OCI-LY1 (cell line): ENCODE measurements around the gene ARL15.

ENCODE experiments used
- H2AFZ ChIP-seq: fragments of 200-600 bp; sonication (generic), shearing (Covaris generic); 2 replicates; pipeline ENCODE4 v1.6.0; 2014; ENCODE audit warnings: antibody characterized with exemption, mild to moderate bottlenecking, low read length
- H3F3A ChIP-seq: fragments of 200-600 bp; sonication (generic), shearing (Covaris generic); 2 replicates; pipeline ENCODE4 v1.6.0; 2014; ENCODE audit warnings: mild to moderate bottlenecking, antibody characterized with exemption, low read length, moderate library complexity; ENCODE audit not compliant: insufficient read depth
- H3K27ac ChIP-seq: fragments of 200-600 bp; sonication (generic); 2 replicates; pipeline ENCODE4 v1.5.1; 2014; ENCODE audit warnings: low read length, mixed run types, mild to moderate bottlenecking, low read depth; ENCODE audit not compliant: poor library complexity, severe bottlenecking
- H3K27me3 ChIP-seq: fragments of 200-600 bp; sonication (generic); 2 replicates; pipeline ENCODE4 v1.6.0; 2014; ENCODE audit warnings: antibody characterized with exemption, mild to moderate bottlenecking, low read length, moderate library complexity; ENCODE audit not compliant: insufficient read depth
- H3K36me3 ChIP-seq: fragments of 200-600 bp; sonication (generic); 2 replicates; pipeline ENCODE4 v1.6.1; 2014; ENCODE audit warnings: mild to moderate bottlenecking, antibody characterized with exemption, low read length, moderate library complexity, mixed read lengths; ENCODE audit not compliant: insufficient read depth
- H3K4me1 ChIP-seq: fragments of 200-600 bp; sonication (generic); 2 replicates; pipeline ENCODE4 v1.5.1; 2014; ENCODE audit warnings: mild to moderate bottlenecking, low read length, moderate library complexity; ENCODE audit not compliant: insufficient read depth, severe bottlenecking
- H3K4me2 ChIP-seq: fragments of 200-600 bp; sonication (generic), shearing (Covaris generic); 2 replicates; pipeline ENCODE4 v1.6.1; 2014; ENCODE audit warnings: low read length
- H3K4me3 ChIP-seq: fragments of 200-600 bp; sonication (generic); 2 replicates; pipeline ENCODE4 v1.5.1; 2014; ENCODE audit warnings: low read length, low read depth, mild to moderate bottlenecking, mixed read lengths; ENCODE audit not compliant: poor library complexity, severe bottlenecking
- H3K79me2 ChIP-seq: fragments of 200-600 bp; shearing (Covaris generic); 2 replicates; pipeline ENCODE4 v1.6.1; 2016; ENCODE audit warnings: mixed run types, low read length, mixed read lengths; ENCODE audit not compliant: insufficient read depth
- H3K9ac ChIP-seq: fragments of 200-600 bp; sonication (generic), shearing (Covaris generic); 2 replicates; pipeline ENCODE4 v1.6.1; 2014; ENCODE audit warnings: mild to moderate bottlenecking, low read length, mixed read lengths
- H3K9me2 ChIP-seq: fragments of 200-600 bp; sonication (generic), shearing (Covaris generic); 2 replicates; pipeline ENCODE4 v1.6.1; 2014; ENCODE audit warnings: low read depth, mild to moderate bottlenecking, low read length, mixed read lengths
- H3K9me3 ChIP-seq: fragments of 200-600 bp; shearing (Covaris generic); 2 replicates; pipeline ENCODE4 v1.6.1; 2014; ENCODE audit warnings: low read length, mixed read lengths
- H4K20me1 ChIP-seq: fragments of 200-600 bp; sonication (generic), shearing (Covaris generic); 2 replicates; pipeline ENCODE4 v1.6.0; 2016; ENCODE audit warnings: mild to moderate bottlenecking, low read length; ENCODE audit not compliant: insufficient read depth
- CTCF ChIP-seq: fragments of 200-600 bp; sonication (generic), shearing (Covaris generic); IDR thresholded peaks from 2 replicates; pipeline ENCODE4 v1.5.1; 2017; ENCODE audit warnings: mild to moderate bottlenecking, antibody characterized with exemption, low read length, moderate library complexity, mixed read lengths
- EZH2 ChIP-seq: fragments of 200-600 bp; sonication (generic), shearing (Covaris generic); IDR thresholded peaks from 2 replicates; pipeline ENCODE4 v1.8.0; 2017; ENCODE audit warnings: borderline replicate concordance, mixed run types, mild to moderate bottlenecking, antibody characterized with exemption, low read length, moderate library complexity, mixed read lengths

The ARL15 gene

DNA sequence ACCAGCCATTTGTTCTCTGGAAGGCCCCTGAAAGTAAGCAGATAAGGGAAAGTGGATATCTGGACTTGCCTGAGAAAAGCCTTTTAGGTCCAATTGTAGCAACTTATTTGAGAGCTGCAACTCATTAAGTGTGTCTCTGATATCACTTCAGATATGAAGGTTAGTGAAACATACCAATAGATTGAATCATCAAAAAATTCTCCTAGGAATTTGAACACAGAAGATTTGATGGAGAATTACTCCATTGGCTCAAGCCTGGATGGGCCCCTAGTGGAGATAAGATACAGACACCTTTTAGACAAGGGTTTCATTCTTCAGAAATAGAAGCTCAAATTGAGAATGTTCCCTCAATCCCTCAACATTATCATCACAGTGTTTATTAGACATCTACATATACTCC lies 393.3 kb downstream of the ARL15 start:
- H2AFZ ChIP-seq: no peak overlapping the region

DNA sequence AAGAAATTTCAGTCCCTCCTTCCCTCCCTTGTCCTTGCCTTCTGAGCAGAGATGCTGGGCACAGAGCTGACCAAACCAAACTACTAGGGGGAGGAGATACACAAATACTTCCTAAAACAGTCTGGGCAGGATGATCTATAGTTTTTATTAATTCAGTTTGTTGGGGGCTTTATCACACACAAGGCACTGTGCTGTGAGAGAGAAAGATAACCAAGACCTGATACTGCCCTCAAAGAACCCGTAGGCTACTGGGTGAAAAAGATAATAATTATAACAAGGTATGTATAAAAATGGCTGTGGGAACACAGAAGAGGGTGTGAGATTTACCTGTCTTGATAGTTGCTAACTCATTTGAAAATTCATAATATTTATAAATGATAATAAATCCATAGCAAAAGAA lies 395.3 kb downstream of the ARL15 start:
- Histone ChIP-seq H3K4me3 (no peak overlapping the region), H3K9ac (no peak overlapping the region), H3K9me2 (no peaks in the 10 kb centered on the region), H3K79me2 (no peaks in the 10 kb centered on the region; the same call in 1 of the 2 replicates), H3K9me3 (no peaks in the 10 kb centered on the region), H3K4me1 (no peaks in the 10 kb centered on the region), H2AFZ (no peak overlapping the region), H4K20me1 (no peaks in the 10 kb centered on the region), H3K4me2 (no peak overlapping the region), H3K27ac (no peak overlapping the region), H3K36me3 (peaks cover 15% of the 10 kb centered on the region; the same call in 1 of the 2 replicates), H3F3A (no peaks in the 10 kb centered on the region), H3K27me3 (no peaks in the 10 kb centered on the region)
- TF ChIP-seq CTCF: no peak
- TF ChIP-seq EZH2: no peak

More for the DNA sequence above, 393.3 kb downstream of the ARL15 start:
- Histone ChIP-seq H3K4me1 (no peaks in the 10 kb centered on the region), H3K27ac (no peak overlapping the region), H3K79me2 (no peaks in the 10 kb centered on the region; the same call in 1 of the 2 replicates), H3K4me2 (no peak overlapping the region), H3F3A (no peaks in the 10 kb centered on the region), H3K36me3 (peaks cover 28% of the 10 kb centered on the region; the same call in 1 of the 2 replicates), H3K9ac (no peak overlapping the region), H3K9me2 (no peaks in the 10 kb centered on the region), H3K9me3 (no peaks in the 10 kb centered on the region), H4K20me1 (no peaks in the 10 kb centered on the region), H3K4me3 (no peak overlapping the region), H3K27me3 (no peaks in the 10 kb centered on the region)
- TF ChIP-seq EZH2: no peak
- no peak for TF ChIP-seq CTCF

DNA sequence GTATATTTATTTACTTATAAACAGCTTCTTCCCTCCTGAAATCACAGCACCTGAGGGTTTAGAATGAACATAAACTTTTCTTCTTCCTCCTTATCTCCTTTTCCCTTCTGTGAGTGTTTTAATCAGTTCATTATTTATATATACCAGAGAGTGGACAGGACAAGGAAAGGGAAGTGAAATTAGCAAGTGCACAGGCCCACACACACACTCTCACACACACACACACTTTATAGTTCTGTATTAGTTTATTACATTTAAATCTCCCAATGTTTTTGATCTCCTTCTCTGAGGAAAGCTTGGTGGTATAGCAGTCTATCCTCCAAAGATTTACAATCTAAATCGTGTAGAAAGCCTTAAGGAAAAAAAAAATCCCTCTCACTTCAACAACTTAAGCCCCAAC lies 396.4 kb downstream of the ARL15 start:
- no peak overlapping the region for H2AFZ ChIP-seq
- no peaks in the 10 kb centered on the region for H3K4me1 ChIP-seq
- no peaks in the 10 kb centered on the region for H3K9me3 ChIP-seq
- no peak overlapping the region for H3K9ac ChIP-seq
- H3K4me2 ChIP-seq: no peak overlapping the region
- H3F3A ChIP-seq: no peaks in the 10 kb centered on the region
- no peaks in the 10 kb centered on the region for H3K27me3 ChIP-seq
- H3K27ac ChIP-seq: no peak overlapping the region
- no peak overlapping the region for H3K4me3 ChIP-seq
- no peaks in the 10 kb centered on the region for H3K9me2 ChIP-seq
- H3K79me2 ChIP-seq: no peaks in the 10 kb centered on the region
- no peak for TF ChIP-seq CTCF
- no peak for TF ChIP-seq EZH2
- peaks cover 15% of the 10 kb centered on the region; the same call in 1 of the 2 replicates for H3K36me3 ChIP-seq
- H4K20me1 ChIP-seq: no peaks in the 10 kb centered on the region
